A549 (cell line): ENCODE measurements around the gene RUVBL2. TPM values are rescaled to one million over a fixed set of nuclear protein-coding genes. Genes with fewer than 3 reads are reported as not detected.

Source experiments
- ATAC-seq, 2 experiments: fragments of 200-7000 bp in 1 of 2; fragments of >200 bp in 1 of 2; cut with Nextera tagmentation in 1 of 2; cut with Tn5 transposase in 1 of 2; 3 replicates each; pipeline versions ENCODE4 v1.8.0 to v1.9.1; 2018 to 2020; ENCODE audit warnings: mild to moderate bottlenecking in 1 of 2, moderate library complexity in 1 of 2
- CTCF ChIA-PET: fragments of 300-600 bp; sonication (Branson Sonifier 250); formaldehyde crosslinking; extraction: SDS; loops from one replicate; lab custom pipeline; 2021; ENCODE audit warnings: antibody characterized with exemption, inconsistent platforms; lab: Yijun Ruan, JAX
- POLR2A ChIA-PET: fragments of 350-600 bp; formaldehyde crosslinking; extraction: SDS; loops from one replicate; lab custom pipeline; 2021; ENCODE audit warnings: antibody characterized with exemption, inconsistent platforms; lab: Yijun Ruan, JAX
- DNase-seq, 2 experiments: peaks; one replicate each; pipeline versions ENCODE4 v3.0.0 to v3.0.0-alpha.2; 2011 to 2016; ENCODE audit warnings: low read depth in 1 of 2, low spot score in 1 of 2
- FAIRE-seq: peaks from 2 replicates; lab custom pipeline; 2011; peaks lifted over from hg19 to GRCh38; lab: Jason Lieb, UNC
- H3K27ac ChIP-seq, 2 experiments: fragments of >200 bp; sonication (Bioruptor Twin); formaldehyde crosslinking; 3 replicates each; pipeline ENCODE4 v1.5.1; 2016 to 2017
- H3K4me1 ChIP-seq: fragments of >200 bp; sonication (Bioruptor Twin); formaldehyde crosslinking; 3 replicates; pipeline ENCODE4 v1.6.1; 2016
- H3K4me2 ChIP-seq: fragments of >200 bp; sonication (Bioruptor Twin); formaldehyde crosslinking; 3 replicates; pipeline ENCODE4 v1.6.1; 2016
- H3K4me3 ChIP-seq: fragments of >200 bp; sonication (Bioruptor Twin); formaldehyde crosslinking; 3 replicates; pipeline ENCODE4 v1.5.1; 2016
- H3K9me3 ChIP-seq: fragments of >200 bp; sonication (Bioruptor Twin); formaldehyde crosslinking; 3 replicates; pipeline ENCODE4 v1.6.1; 2016
- ATOH8 ChIP-seq: fragments of 250-450 bp; sonication (Bioruptor Pico); IDR thresholded peaks from 2 replicates; pipeline ENCODE4 v1.5.0; 2020; ENCODE audit warnings: low read depth, mild to moderate bottlenecking, moderate library complexity
- CBX2 ChIP-seq: fragments of 200-600 bp; sonication (generic); IDR thresholded peaks from 2 replicates; pipeline ENCODE4 v1.6.1; 2016; ENCODE audit warnings: low read depth, mild to moderate bottlenecking, borderline replicate concordance
- CBX8 ChIP-seq: fragments of 200-600 bp; sonication (generic); IDR thresholded peaks from 2 replicates; pipeline ENCODE4 v1.6.1; 2016
- CEBPB ChIP-seq, 2 experiments: fragments of >200 bp in 1 of 2; sonication (Bioruptor Twin) in 1 of 2; formaldehyde crosslinking in 1 of 2; IDR thresholded peaks; 2 replicates each; pipeline ENCODE4 v1.6.1; 2012 to 2016
- CHD2 ChIP-seq: fragments of 150-350 bp; IDR thresholded peaks from 2 replicates; pipeline ENCODE4 v1.6.1; 2014; ENCODE audit warnings: low read length; ENCODE audit not compliant: partially characterized antibody
- CHD4 ChIP-seq: fragments of 200-600 bp; sonication (generic); IDR thresholded peaks from 2 replicates; pipeline ENCODE4 v1.6.1; 2016; ENCODE audit warnings: antibody characterized with exemption, mild to moderate bottlenecking, borderline replicate concordance
- EHF ChIP-seq: fragments of 250-450 bp; sonication (Bioruptor Pico); IDR thresholded peaks from 2 replicates; pipeline ENCODE4 v1.5.0; 2020; ENCODE audit warnings: mild to moderate bottlenecking
- ELK1 ChIP-seq: fragments of 150-350 bp; IDR thresholded peaks from 2 replicates; pipeline ENCODE4 v1.6.1; 2014; ENCODE audit warnings: low read depth, mild to moderate bottlenecking, low read length
- EP300 ChIP-seq, 2 experiments: fragments of >200 bp; sonication (Bioruptor Twin); formaldehyde crosslinking; IDR thresholded peaks; 2 replicates in 1 of 2; 3 replicates in 1 of 2; pipeline ENCODE4 v1.6.1; 2016 to 2017
- FOSB ChIP-seq: fragments of 250-450 bp; sonication (Bioruptor Pico); IDR thresholded peaks from 2 replicates; pipeline ENCODE4 v1.5.0; 2020; ENCODE audit warnings: mild to moderate bottlenecking, moderate library complexity
- FOXS1 ChIP-seq: fragments of 250-450 bp; sonication (Bioruptor Pico); IDR thresholded peaks from 2 replicates; pipeline ENCODE4 v1.5.0; 2020; ENCODE audit warnings: mild to moderate bottlenecking, moderate library complexity
- GATA3 ChIP-seq: IDR thresholded peaks from 2 replicates; pipeline ENCODE4 v1.6.1; 2012; ENCODE audit warnings: borderline replicate concordance
- HDAC2 ChIP-seq: fragments of 200-600 bp; sonication (generic); IDR thresholded peaks from 2 replicates; pipeline ENCODE4 v1.6.1; 2016
- HEYL ChIP-seq: fragments of 250-450 bp; sonication (Bioruptor Pico); IDR thresholded peaks from 2 replicates; pipeline ENCODE4 v1.8.0; 2021; ENCODE audit warnings: mild to moderate bottlenecking, moderate library complexity
- HMGXB4 ChIP-seq: fragments of 250-450 bp; sonication (Bioruptor Pico); IDR thresholded peaks from 2 replicates; pipeline ENCODE4 v1.5.0; 2021; ENCODE audit warnings: mild to moderate bottlenecking, moderate library complexity, borderline replicate concordance
- HOXA7 ChIP-seq: fragments of 250-450 bp; sonication (Bioruptor Pico); IDR thresholded peaks from 2 replicates; pipeline ENCODE4 v1.5.0; 2020; ENCODE audit warnings: mild to moderate bottlenecking, moderate library complexity
- HOXB13 ChIP-seq: fragments of 250-450 bp; sonication (Bioruptor Pico); IDR thresholded peaks from 2 replicates; pipeline ENCODE4 v1.5.0; 2020; ENCODE audit warnings: low read depth, mild to moderate bottlenecking, moderate library complexity
- HOXB5 ChIP-seq: fragments of 250-450 bp; sonication (Bioruptor Pico); IDR thresholded peaks from 2 replicates; pipeline ENCODE4 v1.5.0; 2020; ENCODE audit warnings: mild to moderate bottlenecking, moderate library complexity
- JUN ChIP-seq, 2 experiments: fragments of >200 bp; sonication (Bioruptor Twin); formaldehyde crosslinking; IDR thresholded peaks; 2 replicates in 1 of 2; 3 replicates in 1 of 2; pipeline ENCODE4 v1.6.1; 2016 to 2017
- MAX ChIP-seq: IDR thresholded peaks from 2 replicates; pipeline ENCODE4 v1.6.1; 2012
- POLR2AphosphoS2 ChIP-seq: conservative IDR thresholded peaks from 2 replicates; pipeline ENCODE4 v1.6.1; 2012; ENCODE audit warnings: low read length, improper control_type of control experiment, inconsistent platforms
- RAD21 ChIP-seq, 2 experiments: fragments of >200 bp in 1 of 2; sonication (Bioruptor Twin) in 1 of 2; formaldehyde crosslinking in 1 of 2; IDR thresholded peaks in 1 of 2; conservative IDR thresholded peaks in 1 of 2; 2 replicates in 1 of 2; 3 replicates in 1 of 2; pipeline ENCODE4 v1.6.1; 2012 to 2018; ENCODE audit warnings: inconsistent platforms in 1 of 2
- RARB ChIP-seq: fragments of 250-450 bp; sonication (Bioruptor Pico); IDR thresholded peaks from 2 replicates; pipeline ENCODE4 v1.8.0; 2021; ENCODE audit warnings: mild to moderate bottlenecking, moderate library complexity
- SREBF2 ChIP-seq: fragments of 450-650 bp; IDR thresholded peaks from 2 replicates; pipeline ENCODE4 v1.6.1; 2014; ENCODE audit warnings: mild to moderate bottlenecking, moderate library complexity
- TFCP2L1 ChIP-seq: fragments of 250-450 bp; sonication (Bioruptor Pico); IDR thresholded peaks from 2 replicates; pipeline ENCODE4 v1.5.0; 2021; ENCODE audit warnings: mild to moderate bottlenecking
- TP53 ChIP-seq: fragments of 250-450 bp; sonication (Bioruptor Pico); IDR thresholded peaks from 2 replicates; pipeline ENCODE4 v1.5.0; 2021; ENCODE audit warnings: mild to moderate bottlenecking, moderate library complexity
- ZC3H11A ChIP-seq: fragments of 450-650 bp; IDR thresholded peaks from 2 replicates; pipeline ENCODE4 v1.6.1; 2014; ENCODE audit warnings: antibody characterized with exemption, mild to moderate bottlenecking
- ZNF302 ChIP-seq: fragments of 250-450 bp; sonication (Bioruptor Pico); IDR thresholded peaks from 2 replicates; pipeline ENCODE4 v1.9.0; 2021; ENCODE audit warnings: inconsistent platforms, mild to moderate bottlenecking, moderate library complexity
- ZSCAN20 ChIP-seq: fragments of 250-450 bp; sonication (Bioruptor Pico); IDR thresholded peaks from 2 replicates; pipeline ENCODE4 v1.8.0; 2022; ENCODE audit warnings: mild to moderate bottlenecking, moderate library complexity
- WGBS: methylation state at CpG from one replicate; pipeline ENCODE4 v1.1.6; 2017; ENCODE audit errors: missing lambda C conversion rate; 5-methylcytosine and 5-hydroxymethylcytosine counted together
- polyA plus RNA-seq, 4 experiments: library from polyadenylated mRNA; depleted of rRNA in 3 of 4; stranded (reverse); fragments of >200 nt; fragmentation: RNase III in 1 of 4; extraction: RNeasy Plus Mini Kit Qiagen cat#74134 plus additional on column Dnase treatment in 1 of 4; gene quantifications; 2 replicates in 3 of 4; 3 replicates in 1 of 4; pipeline ENCODE4 v1.2.3, GENCODE V29; 2011 to 2017
- TF ChIP-seq, protein P1 (sequence below): IDR thresholded peaks from 2 replicates; pipeline ENCODE4 v1.6.1; 2012; ENCODE audit warnings: low read depth, borderline replicate concordance
- TF ChIP-seq, protein P2 (sequence below): IDR thresholded peaks from 2 replicates; pipeline ENCODE4 v1.6.1; 2012

The RUVBL2 gene
- polyA plus RNA-seq, 2 of the 4 experiments (the other 2 are of a cell fraction) = 186 to 225 TPM

GRCh38 chr19:48967346-48968178 is 26.1 kb upstream of the RUVBL2 start (continued):
- TF ChIP-seq TFCP2L1 (CRISPR knock-in tag) (peak; percentile 97), CBX8 (no peak), CHD4 (no peak), HDAC2 (no peak), ZC3H11A (no peak), ZNF302 (CRISPR knock-in tag) (no peak), EHF (CRISPR knock-in tag) (no peak; the same call in 1 of the 2 replicates), CBX2 (no peak)

DNA sequence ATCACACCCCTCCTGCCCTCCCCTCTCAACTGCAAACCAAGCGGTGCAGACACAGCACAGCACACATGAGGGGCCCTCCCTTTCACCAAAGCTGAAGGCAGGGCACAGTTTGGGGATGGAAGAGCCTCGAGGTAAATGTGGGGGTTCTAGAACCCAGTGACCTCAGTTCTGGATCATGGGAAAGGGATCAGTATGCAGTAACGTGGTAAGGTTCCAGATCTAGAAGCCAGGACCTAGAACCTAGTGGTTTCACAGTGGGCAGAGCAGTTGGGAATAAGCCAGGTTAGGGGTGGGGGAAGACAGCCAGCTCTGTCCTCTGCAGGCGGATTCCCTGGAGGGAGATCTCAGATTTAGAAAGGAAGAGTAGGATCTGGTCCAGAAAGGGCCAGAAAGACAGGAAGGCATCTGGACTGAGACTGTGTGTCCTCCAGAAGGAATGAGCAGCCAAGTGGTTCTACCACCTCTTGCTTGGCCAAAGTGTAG is 25.5 kb upstream of the RUVBL2 start:
- FAIRE-seq (no peak), DNase-seq (peak in 1 of 2 experiments; percentile 49), ATAC-seq (peak; percentile 7 to 14)
- TF ChIP-seq RARB (CRISPR knock-in tag) = peak; percentile 96
- TF ChIP-seq TP53 (CRISPR knock-in tag) = peak; percentile 78
- TF ChIP-seq, protein P1, sequence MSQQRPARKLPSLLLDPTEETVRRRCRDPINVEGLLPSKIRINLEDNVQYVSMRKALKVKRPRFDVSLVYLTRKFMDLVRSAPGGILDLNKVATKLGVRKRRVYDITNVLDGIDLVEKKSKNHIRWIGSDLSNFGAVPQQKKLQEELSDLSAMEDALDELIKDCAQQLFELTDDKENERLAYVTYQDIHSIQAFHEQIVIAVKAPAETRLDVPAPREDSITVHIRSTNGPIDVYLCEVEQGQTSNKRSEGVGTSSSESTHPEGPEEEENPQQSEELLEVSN = no peak
- peak; percentile 9; the same call in 1 of the 2 replicates for TF ChIP-seq HMGXB4 (CRISPR knock-in tag)
- peak; percentile 71; the same call in 1 of the 2 replicates for TF ChIP-seq HOXB5 (CRISPR knock-in tag)
- TF ChIP-seq ATOH8 (CRISPR knock-in tag) = no peak
- peak; percentile 82 for TF ChIP-seq FOSB (CRISPR knock-in tag)
- no peak for TF ChIP-seq CBX8
- no peak for TF ChIP-seq SREBF2
- 0 out of 2 replicates have a peak, but pooled peaks have one; percentile 39 for TF ChIP-seq FOXS1 (CRISPR knock-in tag)
- no peak for TF ChIP-seq CEBPB (IDR thresholded peaks at IDR 0.05)
- TF ChIP-seq CHD2 = no peak
- TF ChIP-seq MAX = no peak
- TF ChIP-seq RAD21 (conservative IDR thresholded peaks at IDR 0.05 in 1 of 2, IDR thresholded peaks at IDR 0.05 in 1 of 2) = peak in 1 of 2 experiments; percentile 4; a peak in 1 of 5 replicates
- TF ChIP-seq JUN (IDR thresholded peaks at IDR 0.05) = no peak
- no peak for TF ChIP-seq EP300 (IDR thresholded peaks at IDR 0.05)
- TF ChIP-seq ZSCAN20 (CRISPR knock-in tag) = 0 out of 2 replicates have a peak, but pooled peaks have one; percentile 37
- TF ChIP-seq, protein P2, sequence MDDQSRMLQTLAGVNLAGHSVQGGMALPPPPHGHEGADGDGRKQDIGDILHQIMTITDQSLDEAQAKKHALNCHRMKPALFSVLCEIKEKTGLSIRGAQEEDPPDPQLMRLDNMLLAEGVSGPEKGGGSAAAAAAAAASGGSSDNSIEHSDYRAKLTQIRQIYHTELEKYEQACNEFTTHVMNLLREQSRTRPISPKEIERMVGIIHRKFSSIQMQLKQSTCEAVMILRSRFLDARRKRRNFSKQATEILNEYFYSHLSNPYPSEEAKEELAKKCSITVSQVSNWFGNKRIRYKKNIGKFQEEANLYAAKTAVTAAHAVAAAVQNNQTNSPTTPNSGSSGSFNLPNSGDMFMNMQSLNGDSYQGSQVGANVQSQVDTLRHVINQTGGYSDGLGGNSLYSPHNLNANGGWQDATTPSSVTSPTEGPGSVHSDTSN = no peak; the same call in 1 of the 2 replicates
- peak; percentile 91; the same call in 1 of the 2 replicates for TF ChIP-seq HOXA7
- peak; percentile 84 for TF ChIP-seq POLR2AphosphoS2
- no peak for TF ChIP-seq GATA3
- peak; percentile 83; the same call in 1 of the 2 replicates for TF ChIP-seq TFCP2L1 (CRISPR knock-in tag)
- no peak for TF ChIP-seq ELK1
- peak; percentile 6; the same call in 1 of the 2 replicates for TF ChIP-seq HEYL (CRISPR knock-in tag)
- peak; percentile 69; the same call in 1 of the 2 replicates for TF ChIP-seq EHF (CRISPR knock-in tag)
- TF ChIP-seq HOXB13 (CRISPR knock-in tag) = 0 out of 2 replicates have a peak, but pooled peaks have one; percentile 38
- peaks cover 40% of the 10 kb centered on the region for H3K4me1 ChIP-seq
- ChIA-PET POLR2A (interaction anchor here (1.0 to 9.6 kb wide), 8 partner anchors 8 to 180 kb away, joined by 3 to 175 read pairs (median 8); partner anchors contain the start of genes BAX, DHDH, GYS1 and NUCB1), CTCF (interaction anchor here (1.0 to 18.4 kb wide), 10 partner anchors 8 to 175 kb away, joined by 3 to 332 read pairs (median 10); partner anchors contain the start of genes BCAT2, GYS1, HSD17B14 and NUCB1)
- WGBS = 39% methylated on average over 4 of the region's 4 CpGs
- H3K4me3 ChIP-seq = no peak overlapping the region; the same call in 2 of the 3 replicates
- H3K9me3 ChIP-seq = no peaks in the 10 kb centered on the region
- H3K4me2 ChIP-seq = peak overlapping the region; percentile 95
- peak overlapping the region; percentile 92 to 96; a peak in 5 of 6 replicates for H3K27ac ChIP-seq
